ENCODE data around the gene SNRNP48.

Gene SNRNP48

GRCh38 chr6:7604003-7604402 lies 14.0 kb downstream of the SNRNP48 start:
- DNase-seq: no peak

GRCh38 chr6:7604506-7604905 lies 14.5 kb downstream of the SNRNP48 start:
- DNase-seq: no peak

GRCh38 chr6:7615611-7616383 lies 25.8 kb downstream of the SNRNP48 start:
- peak; percentile 89 for DNase-seq

GRCh38 chr6:7617801-7618764 lies 28.1 kb downstream of the SNRNP48 start:
- no peak for DNase-seq

GRCh38 chr6:7621761-7622160 lies 31.8 kb downstream of the SNRNP48 start:
- no peak for DNase-seq

GRCh38 chr6:7624796-7625710 lies 35.1 kb downstream of the SNRNP48 start:
- no peak for DNase-seq

- DNase-seq: no peak
These were observed 38.5 kb downstream of the SNRNP48 start for GRCh38 chr6:7628479-7628878.

- DNase-seq: no peak
These were observed 38.9 kb downstream of the SNRNP48 start for GRCh38 chr6:7628909-7629308.

GRCh38 chr6:7629321-7629720 lies 39.3 kb downstream of the SNRNP48 start:
- DNase-seq: no peak

- no peak for DNase-seq
These were observed 40.8 kb downstream of the SNRNP48 start for GRCh38 chr6:7630792-7631191.

GRCh38 chr6:7631466-7631865 lies 41.5 kb downstream of the SNRNP48 start:
- DNase-seq: no peak

- DNase-seq: no peak
These were observed 42.7 kb downstream of the SNRNP48 start for GRCh38 chr6:7632501-7633290.

GRCh38 chr6:7633361-7633760 lies 43.4 kb downstream of the SNRNP48 start:
- no peak for DNase-seq

- DNase-seq: no peak
These were observed 46.2 kb downstream of the SNRNP48 start for GRCh38 chr6:7636151-7636550.

GRCh38 chr6:7637533-7637932 lies 47.5 kb downstream of the SNRNP48 start:
- no peak for DNase-seq

GRCh38 chr6:7639427-7639826 lies 49.4 kb downstream of the SNRNP48 start:
- DNase-seq: no peak

- no peak for DNase-seq
These were observed 50.0 kb downstream of the SNRNP48 start for GRCh38 chr6:7640016-7640415.

GRCh38 chr6:7640607-7641577 lies 50.9 kb downstream of the SNRNP48 start:
- no peak for DNase-seq

- DNase-seq: no peak
These were observed 52.8 kb downstream of the SNRNP48 start for GRCh38 chr6:7642791-7643190.

GRCh38 chr6:7644417-7644816 lies 54.4 kb downstream of the SNRNP48 start:
- DNase-seq: no peak

GRCh38 chr6:7646394-7646793 lies 56.4 kb downstream of the SNRNP48 start:
- no peak for DNase-seq

Measured in NCI-H1694 (cell line).